B cell (primary cell): ENCODE results near the gene ACTN2. TPM values are rescaled to one million over a fixed set of nuclear protein-coding genes. Genes with fewer than 3 reads are reported as not detected.

Experiments
- ATAC-seq: fragments of 200-7000 bp; cut with Tn5 transposase; one replicate; pipeline ENCODE4 v1.10.0; 2021; ENCODE audit warnings: low read depth, mild to moderate bottlenecking, moderate number of reproducible peaks, moderate library complexity
- CTCF ChIA-PET: fragments of 350-600 bp; sonication (Branson Sonifier 250); formaldehyde crosslinking; loops from one replicate; lab custom pipeline; 2021; ENCODE audit warnings: antibody characterized with exemption, inconsistent platforms; lab: Charles Lee
- POLR2A ChIA-PET: fragments of 350-600 bp; sonication (Branson Sonifier 250); formaldehyde crosslinking; loops from one replicate; lab custom pipeline; 2021; ENCODE audit warnings: antibody characterized with exemption; lab: Charles Lee
- DNase-seq: peaks from one replicate; pipeline ENCODE4 v3.0.0; 2013
- H2AFZ ChIP-seq: 2 replicates; pipeline ENCODE4 v1.6.1; 2012; ENCODE audit warnings: mild to moderate bottlenecking, low read depth, low read length; ENCODE audit not compliant: insufficient read depth, poor library complexity, severe bottlenecking
- H3K27ac ChIP-seq, 2 donors: 1 replicate in 1 of 2; 2 replicates in 1 of 2; pipeline ENCODE4 v1.5.1; 2012 to 2013; ENCODE audit warnings: low read length in 2 of 2, mild to moderate bottlenecking in 2 of 2, moderate library complexity in 1 of 2
- H3K27me3 ChIP-seq, 4 experiments: fragments of 200-600 bp in 1 of 4; sonication (generic) in 1 of 4; replicated peaks in 1 of 4; 1 replicate in 2 of 4; 2 replicates in 2 of 4; pipeline versions ENCODE4 v1.6.1 to v1.7.0; 2013 to 2016; ENCODE audit warnings: low read length in 3 of 4, mild to moderate bottlenecking in 2 of 4, mixed read lengths in 1 of 4, moderate library complexity in 1 of 4; ENCODE audit not compliant: insufficient read depth in 4 of 4, control insufficient read depth in 3 of 4; ENCODE audit errors: control extremely low read depth in 1 of 4
- H3K36me3 ChIP-seq, 2 experiments: replicated peaks in 1 of 2; 1 replicate in 1 of 2; 2 replicates in 1 of 2; pipeline versions ENCODE4 v1.6.1 to v1.7.1; 2013; ENCODE audit warnings: low read length in 1 of 2; ENCODE audit not compliant: insufficient read depth in 2 of 2, control insufficient read depth in 1 of 2; ENCODE audit errors: control extremely low read depth in 1 of 2, extremely low read depth in 1 of 2
- H3K4me1 ChIP-seq, 2 donors: fragments of 200-600 bp in 1 of 2; sonication (generic) in 1 of 2; 1 replicate in 1 of 2; 2 replicates in 1 of 2; pipeline versions ENCODE4 v1.5.1 to v1.6.1; 2013 to 2017; ENCODE audit warnings: low read length in 2 of 2; ENCODE audit not compliant: control insufficient read depth in 2 of 2, insufficient read depth in 2 of 2
- H3K4me2 ChIP-seq: replicated peaks from 2 replicates; pipeline ENCODE3; 2012; ENCODE audit warnings: mild to moderate bottlenecking, low read depth, low read length; ENCODE audit not compliant: poor library complexity, severe bottlenecking
- H3K4me3 ChIP-seq, 5 experiments: fragments of 200-600 bp in 1 of 5; sonication (generic) in 1 of 5; 1 replicate in 3 of 5; 2 replicates in 2 of 5; pipeline versions ENCODE4 v1.5.1 to v1.7.0; 2011 to 2016; ENCODE audit warnings: low read length in 4 of 5, mild to moderate bottlenecking in 4 of 5, low read depth in 2 of 5, control low read depth in 1 of 5, moderate library complexity in 1 of 5; ENCODE audit not compliant: insufficient read depth in 1 of 5; ENCODE audit errors: control extremely low read depth in 1 of 5, extremely low read depth in 1 of 5
- H3K79me2 ChIP-seq: fragments of 200-600 bp; sonication (generic); one replicate; pipeline ENCODE4 v1.6.0; 2016; ENCODE audit warnings: low read length; ENCODE audit not compliant: control insufficient read depth, insufficient read depth
- H3K9ac ChIP-seq: fragments of 200-600 bp; sonication (generic); 2 replicates; pipeline ENCODE4 v1.6.1; 2017; ENCODE audit warnings: mild to moderate bottlenecking, low read length, moderate library complexity
- H3K9me3 ChIP-seq, 3 donors: one replicate each; pipeline versions ENCODE4 v1.6.1 to v1.7.1; 2013; ENCODE audit warnings: low read length in 2 of 3; ENCODE audit not compliant: control insufficient read depth in 2 of 3, insufficient read depth in 1 of 3; ENCODE audit errors: control extremely low read depth in 1 of 3
- H4K20me1 ChIP-seq: 2 replicates; pipeline ENCODE4 v1.6.0; 2012; ENCODE audit warnings: mild to moderate bottlenecking, low read length; ENCODE audit not compliant: insufficient read depth, control insufficient read depth, poor library complexity, severe bottlenecking
- H3K27ac Mint-ChIP-seq: one replicate; pipeline ENCODE4 v1.8.0; 2021; ENCODE audit warnings: mixed read lengths
- H3K27me3 Mint-ChIP-seq: one replicate; pipeline ENCODE4 v1.8.0; 2021; ENCODE audit warnings: mixed read lengths
- H3K4me1 Mint-ChIP-seq: one replicate; pipeline ENCODE4 v1.8.0; 2021; ENCODE audit warnings: mixed read lengths
- H3K4me3 Mint-ChIP-seq: one replicate; pipeline ENCODE4 v1.8.0; 2021; ENCODE audit warnings: mixed read lengths
- H3K9me3 Mint-ChIP-seq: one replicate; pipeline ENCODE4 v1.8.0; 2022; ENCODE audit warnings: mixed read lengths; ENCODE audit not compliant: insufficient read depth
- EZH2 ChIP-seq: IDR thresholded peaks from 2 replicates; pipeline ENCODE4 v1.6.1; 2012; ENCODE audit warnings: borderline replicate concordance, low read depth, mild to moderate bottlenecking, moderate library complexity, low read length; ENCODE audit not compliant: insufficient read depth, poor library complexity, severe bottlenecking
- WGBS: methylation state at CpG from one replicate; pipeline ENCODE4 v1.1.5; 2013; ENCODE audit warnings: missing lambda C conversion rate; ENCODE audit not compliant: insufficient coverage; 5-methylcytosine and 5-hydroxymethylcytosine counted together
- intact Hi-C: fragments of 100-400 bp; cut with micrococcal nuclease; formaldehyde crosslinking; loops from one replicate; pipeline ENCODE4 v1.10.0; 2022
- polyA plus RNA-seq: library from polyadenylated mRNA; depleted of rRNA; stranded (reverse); fragments of >200 nt; gene quantifications from 2 replicates; pipeline ENCODE4 v1.2.3, GENCODE V29; 2012
- total RNA-seq, 2 donors: library from RNA; stranded (reverse); fragments of 120-200 nt in 1 of 2; gene quantifications; 1 replicate in 1 of 2; 2 replicates in 1 of 2; pipeline versions ENCODE4 v1.2.3 to v1.2.4, GENCODE V29; 2013 to 2022
- TF ChIP-seq, protein P1 (sequence below): fragments of 200-600 bp; IDR thresholded peaks from one replicate; pipeline ENCODE4 v1.8.0; 2022; ENCODE audit warnings: antibody characterized with exemption, mild to moderate bottlenecking

Gene ACTN2
- total and polyA plus RNA-seq, 2 donors (not counting 1 experiment from before 2014, with no cell fraction given): 0.30 TPM; not detected in 1

GRCh38 chr1:236774926-236775325 lies 88.6 kb downstream of the ACTN2 start:
- H3K36me3 ChIP-seq: no peaks in the 10 kb centered on the region
- no peaks in the 10 kb centered on the region for H3K79me2 ChIP-seq
- Mint-ChIP-seq H3K4me1 (no peaks in the 10 kb centered on the region), H3K9me3 (peaks cover 2% of the 10 kb centered on the region), H3K4me3 (no peak overlapping the region), H3K27me3 (peaks cover 38% of the 10 kb centered on the region), H3K27ac (no peak overlapping the region)
- CTCF ChIA-PET: interaction anchor here (0.7 kb wide), 1 partner anchor 23 kb away, joined by 3 read pairs; no protein-coding TSS in a partner anchor
- peaks cover 0 to 6% (median 0%) of the 10 kb centered on the region in 3 donors for H3K9me3 ChIP-seq
- H3K27me3 ChIP-seq: peaks cover 0 to 17% (median 3%) of the 10 kb centered on the region in 4 experiments
- no peaks in the 10 kb centered on the region for H3K4me1 ChIP-seq
- no peak for TF ChIP-seq EZH2
- TF ChIP-seq, protein P1, sequence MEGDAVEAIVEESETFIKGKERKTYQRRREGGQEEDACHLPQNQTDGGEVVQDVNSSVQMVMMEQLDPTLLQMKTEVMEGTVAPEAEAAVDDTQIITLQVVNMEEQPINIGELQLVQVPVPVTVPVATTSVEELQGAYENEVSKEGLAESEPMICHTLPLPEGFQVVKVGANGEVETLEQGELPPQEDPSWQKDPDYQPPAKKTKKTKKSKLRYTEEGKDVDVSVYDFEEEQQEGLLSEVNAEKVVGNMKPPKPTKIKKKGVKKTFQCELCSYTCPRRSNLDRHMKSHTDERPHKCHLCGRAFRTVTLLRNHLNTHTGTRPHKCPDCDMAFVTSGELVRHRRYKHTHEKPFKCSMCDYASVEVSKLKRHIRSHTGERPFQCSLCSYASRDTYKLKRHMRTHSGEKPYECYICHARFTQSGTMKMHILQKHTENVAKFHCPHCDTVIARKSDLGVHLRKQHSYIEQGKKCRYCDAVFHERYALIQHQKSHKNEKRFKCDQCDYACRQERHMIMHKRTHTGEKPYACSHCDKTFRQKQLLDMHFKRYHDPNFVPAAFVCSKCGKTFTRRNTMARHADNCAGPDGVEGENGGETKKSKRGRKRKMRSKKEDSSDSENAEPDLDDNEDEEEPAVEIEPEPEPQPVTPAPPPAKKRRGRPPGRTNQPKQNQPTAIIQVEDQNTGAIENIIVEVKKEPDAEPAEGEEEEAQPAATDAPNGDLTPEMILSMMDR: no peak
- WGBS: 100% methylated on average over 1 of the region's 3 CpGs
- H4K20me1 ChIP-seq: no peaks in the 10 kb centered on the region
- intact Hi-C loops: no loop called here
- no peak overlapping the region for H3K4me3 ChIP-seq
- no peak for ATAC-seq
- DNase-seq: no peak
- POLR2A ChIA-PET: no interaction called here
- H3K9ac ChIP-seq: no peak overlapping the region
- H3K4me2 ChIP-seq: no peak overlapping the region
- H2AFZ ChIP-seq: no peak overlapping the region
- no peak overlapping the region for H3K27ac ChIP-seq

GRCh38 chr1:236779312-236779711 lies 93.0 kb downstream of the ACTN2 start:
- POLR2A ChIA-PET: no interaction called here
- no CpG with 5 or more reads among the region's 2 CpGs for WGBS

More at GRCh38 chr1:236779312-236779711, 93.0 kb downstream of the ACTN2 start:
- Histone ChIP-seq H3K36me3 (no peaks in the 10 kb centered on the region), H3K9me3 (peaks cover 0 to 6% (median 0%) of the 10 kb centered on the region in 3 donors), H3K4me2 (no peak overlapping the region), H4K20me1 (no peaks in the 10 kb centered on the region), H3K4me3 (no peak overlapping the region), H2AFZ (no peak overlapping the region), H3K79me2 (no peaks in the 10 kb centered on the region), H3K4me1 (no peaks in the 10 kb centered on the region), H3K9ac (no peak overlapping the region), H3K27me3 (peaks cover 0 to 17% (median 2%) of the 10 kb centered on the region in 4 experiments), H3K27ac (no peak overlapping the region)
- intact Hi-C loops: no loop called here
- ATAC-seq (no peak), DNase-seq (no peak)
- CTCF ChIA-PET: no interaction called here
- no peak overlapping the region for H3K4me3 Mint-ChIP-seq
- no peak overlapping the region for H3K27ac Mint-ChIP-seq
- peaks cover 37% of the 10 kb centered on the region for H3K27me3 Mint-ChIP-seq
- TF ChIP-seq, protein P1: no peak
- TF ChIP-seq EZH2: no peak
- peaks cover 2% of the 10 kb centered on the region for H3K9me3 Mint-ChIP-seq
- H3K4me1 Mint-ChIP-seq: no peaks in the 10 kb centered on the region
